Measurements from ENCODE around the gene CAMK2A. TPM values are rescaled to one million over a fixed set of nuclear protein-coding genes. Genes with fewer than 3 reads are reported as not detected.

The CAMK2A gene
- total and polyA plus RNA-seq, 2 donors (not counting 3 experiments of a cell fraction or from before 2014, with no cell fraction given) = not detected

- no peaks in the 10 kb centered on the region for H3K79me2 ChIP-seq (ENCODE audit: control insufficient read depth, insufficient read depth, low read length)
- no peaks in the 10 kb centered on the region for H3K36me3 ChIP-seq (ENCODE audit: control insufficient read depth in 2 of 2, extremely low read depth in 1 of 2, insufficient read depth in 2 of 2, low read length in 2 of 2)
- FAIRE-seq = no peak
- TF ChIP-seq JUN (IDR thresholded peaks at IDR 0.05; ENCODE audit: borderline replicate concordance, insufficient read depth, insufficient read length, low read depth) = no peak
- no peak for TF ChIP-seq GATA2 (IDR thresholded peaks at IDR 0.05; ENCODE audit: insufficient read depth, insufficient read length, low read depth, low read length)
- TF ChIP-seq EZH2 (IDR thresholded peaks at IDR 0.05; ENCODE audit: borderline replicate concordance, low read depth, low read length, severe bottlenecking) = no peak
- no peaks in the 10 kb centered on the region for H3K9me1 ChIP-seq (replicated peaks; ENCODE audit: control insufficient read depth, extremely low read depth, insufficient read depth, low read length)
- no peak overlapping the region for H3K9ac ChIP-seq (replicated peaks; ENCODE audit: extremely low read depth, insufficient read depth, low read length)
- H3K27me3 ChIP-seq (ENCODE audit: control insufficient read depth in 2 of 2, insufficient read depth in 2 of 2, low read length in 2 of 2) = peaks cover 2 to 16% of the 10 kb centered on the region in 2 experiments
- no peak overlapping the region for H2AFZ ChIP-seq (ENCODE audit: low read depth, low read length)
- H3K4me1 ChIP-seq (ENCODE audit: control insufficient read depth, extremely low read depth, insufficient read depth, low read length) = no peaks in the 10 kb centered on the region
- dilution Hi-C loops (cut with MboI; ENCODE audit: extremely low pct_ligation_motif_present, low sequenced_read_pairs) (no loop called here), intact Hi-C loops (cut with micrococcal nuclease) (no loop called here)
- H3K4me2 ChIP-seq (ENCODE audit: insufficient read depth, low read length) = no peak overlapping the region
- no peak overlapping the region for H3K27ac ChIP-seq (ENCODE audit: insufficient read depth, low read depth, low read length)
- ChIA-PET CTCF (interaction anchor here (1.3 kb wide), 1 partner anchor 62 kb away, joined by 4 read pairs; no protein-coding TSS in a partner anchor), POLR2A (no interaction called here)
- no peaks in the 10 kb centered on the region for H3K9me3 ChIP-seq (replicated peaks; ENCODE audit: control insufficient read depth, insufficient read depth, low read length)
- no TSS peak for BruUV-seq (replicated peaks)
- no peak for DNase-seq (ENCODE audit: low read depth, low spot score)
- H4K20me1 ChIP-seq (replicated peaks; ENCODE audit: control insufficient read depth, extremely low read depth, insufficient read depth, low read length) = no peaks in the 10 kb centered on the region
- no peak overlapping the region for H3K4me3 ChIP-seq (replicated peaks in 1 of 3; ENCODE audit: insufficient read depth in 1 of 3, low read depth in 1 of 3, low read length in 3 of 3)
Measured at GRCh38 chr5:150288791-150289190, 782 bp downstream of the CAMK2A start.

GRCh38 chr5:150288361-150288760 is 1.2 kb downstream of the CAMK2A start:
- dilution Hi-C loops (cut with MboI; ENCODE audit: extremely low pct_ligation_motif_present, low sequenced_read_pairs) = no loop called here
- Histone ChIP-seq H3K27ac (ENCODE audit: insufficient read depth, low read depth, low read length) (no peak overlapping the region), H3K9me3 (replicated peaks; ENCODE audit: control insufficient read depth, insufficient read depth, low read length) (no peaks in the 10 kb centered on the region), H3K4me3 (replicated peaks in 1 of 3; ENCODE audit: insufficient read depth in 1 of 3, low read depth in 1 of 3, low read length in 3 of 3) (no peak overlapping the region), H4K20me1 (replicated peaks; ENCODE audit: control insufficient read depth, extremely low read depth, insufficient read depth, low read length) (no peaks in the 10 kb centered on the region), H3K79me2 (ENCODE audit: control insufficient read depth, insufficient read depth, low read length) (no peaks in the 10 kb centered on the region), H3K27me3 (ENCODE audit: control insufficient read depth in 2 of 2, insufficient read depth in 2 of 2, low read length in 2 of 2) (peaks cover 2 to 16% of the 10 kb centered on the region in 2 experiments), H3K9me1 (replicated peaks; ENCODE audit: control insufficient read depth, extremely low read depth, insufficient read depth, low read length) (no peaks in the 10 kb centered on the region), H3K36me3 (ENCODE audit: control insufficient read depth in 2 of 2, extremely low read depth in 1 of 2, insufficient read depth in 2 of 2, low read length in 2 of 2) (no peaks in the 10 kb centered on the region), H3K4me1 (ENCODE audit: control insufficient read depth, extremely low read depth, insufficient read depth, low read length) (no peaks in the 10 kb centered on the region), H3K4me2 (ENCODE audit: insufficient read depth, low read length) (no peak overlapping the region), H3K9ac (replicated peaks; ENCODE audit: extremely low read depth, insufficient read depth, low read length) (no peak overlapping the region), H2AFZ (ENCODE audit: low read depth, low read length) (no peak overlapping the region)
- no TSS peak for BruUV-seq (replicated peaks)
- ChIA-PET CTCF (interaction anchor here (1.3 kb wide), 1 partner anchor 62 kb away, joined by 4 read pairs; no protein-coding TSS in a partner anchor), POLR2A (no interaction called here)
- DNase-seq (ENCODE audit: low read depth, low spot score) (no peak), FAIRE-seq (no peak)
- TF ChIP-seq CTCF (IDR thresholded peaks at IDR 0.05; ENCODE audit: extremely low read depth in 1 of 2, insufficient read depth in 1 of 2, low read depth in 1 of 2, low read length in 2 of 2) = no peak
- TF ChIP-seq FOS (IDR thresholded peaks at IDR 0.05; ENCODE audit: borderline replicate concordance, insufficient read depth, low read length) = no peak
- TF ChIP-seq POLR2A (IDR thresholded peaks at IDR 0.05; ENCODE audit: low read depth, low read length) = no peak
- TF ChIP-seq JUN (IDR thresholded peaks at IDR 0.05; ENCODE audit: borderline replicate concordance, insufficient read depth, insufficient read length, low read depth) = no peak
- no peak for TF ChIP-seq POLR2AphosphoS5 (IDR thresholded peaks at IDR 0.05; ENCODE audit: insufficient read depth, low read depth, low read length)
- no peak for TF ChIP-seq GATA2 (IDR thresholded peaks at IDR 0.05; ENCODE audit: insufficient read depth, insufficient read length, low read depth, low read length)
- TF ChIP-seq, protein P1, sequence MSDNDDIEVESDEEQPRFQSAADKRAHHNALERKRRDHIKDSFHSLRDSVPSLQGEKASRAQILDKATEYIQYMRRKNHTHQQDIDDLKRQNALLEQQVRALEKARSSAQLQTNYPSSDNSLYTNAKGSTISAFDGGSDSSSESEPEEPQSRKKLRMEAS (IDR thresholded peaks at IDR 0.05; ENCODE audit: insufficient read depth, insufficient read length) = no peak
- TF ChIP-seq EZH2 (IDR thresholded peaks at IDR 0.05; ENCODE audit: borderline replicate concordance, low read depth, low read length, severe bottlenecking) = no peak
- TF ChIP-seq MYC (IDR thresholded peaks at IDR 0.05; ENCODE audit: low read depth, low read length) = no peak
- intact Hi-C loops (cut with micrococcal nuclease) = no loop called here

Data from endothelial cell of umbilical vein (primary cell).